Measurements from ENCODE around the gene CYP3A7.
"Not testable (repeated sequence)": the region's sequence is repeated elsewhere in the genome, so short reads cannot be mapped to it uniquely, and the experiment has no call there.

The CYP3A7 gene

DNA sequence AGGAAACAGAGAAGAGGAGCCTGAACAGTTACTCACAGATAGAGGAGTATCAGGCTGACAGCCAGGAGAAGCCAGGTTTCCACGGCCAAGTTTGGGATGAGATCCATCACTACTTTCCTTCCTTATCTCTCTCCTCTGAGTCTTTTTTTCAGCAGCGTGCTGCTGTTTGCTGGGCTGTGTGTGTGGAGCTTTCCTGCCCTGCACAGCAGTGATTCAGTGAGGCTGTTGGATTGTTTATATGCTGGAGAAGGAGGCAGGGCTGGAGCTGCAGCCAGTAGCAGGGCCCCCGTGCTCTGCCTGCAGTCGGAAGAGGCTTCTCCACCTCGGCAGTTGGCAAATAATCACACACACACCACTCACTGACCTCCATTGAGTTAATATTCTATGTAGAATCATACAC, at the start of gene CYP3A7:
Gene CYP3A7, minus strand, starts transcription at position 210 of the 400 bp plus-strand sequence. Its CDS starts 103 bp downstream, at position 107.
- no peak for FAIRE-seq

DNA sequence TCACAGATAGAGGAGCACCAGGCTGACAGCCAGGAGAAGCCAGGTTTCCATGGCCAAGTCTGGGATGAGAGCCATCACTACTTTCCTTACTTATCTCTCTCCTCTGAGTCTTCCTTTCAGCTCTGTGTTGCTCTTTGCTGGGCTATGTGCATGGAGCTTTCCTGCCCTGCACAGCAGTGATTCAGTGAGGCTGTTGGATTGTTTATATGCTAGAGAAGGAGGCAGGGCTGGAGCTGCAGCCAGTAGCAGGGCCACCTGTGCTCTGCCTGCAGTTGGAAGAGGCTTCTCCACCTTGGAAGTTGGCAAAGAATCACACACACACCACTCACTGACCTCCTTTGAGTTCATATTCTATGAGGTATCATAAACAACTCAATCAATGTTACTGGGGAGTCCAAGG, 49.0 kb upstream of the CYP3A7 start, which contains the start of gene CYP3A4:
Gene CYP3A4, minus strand, starts transcription at position 178 of the 400 bp plus-strand sequence. Its CDS starts 103 bp downstream, at position 75.
- FAIRE-seq = no peak

DNA sequence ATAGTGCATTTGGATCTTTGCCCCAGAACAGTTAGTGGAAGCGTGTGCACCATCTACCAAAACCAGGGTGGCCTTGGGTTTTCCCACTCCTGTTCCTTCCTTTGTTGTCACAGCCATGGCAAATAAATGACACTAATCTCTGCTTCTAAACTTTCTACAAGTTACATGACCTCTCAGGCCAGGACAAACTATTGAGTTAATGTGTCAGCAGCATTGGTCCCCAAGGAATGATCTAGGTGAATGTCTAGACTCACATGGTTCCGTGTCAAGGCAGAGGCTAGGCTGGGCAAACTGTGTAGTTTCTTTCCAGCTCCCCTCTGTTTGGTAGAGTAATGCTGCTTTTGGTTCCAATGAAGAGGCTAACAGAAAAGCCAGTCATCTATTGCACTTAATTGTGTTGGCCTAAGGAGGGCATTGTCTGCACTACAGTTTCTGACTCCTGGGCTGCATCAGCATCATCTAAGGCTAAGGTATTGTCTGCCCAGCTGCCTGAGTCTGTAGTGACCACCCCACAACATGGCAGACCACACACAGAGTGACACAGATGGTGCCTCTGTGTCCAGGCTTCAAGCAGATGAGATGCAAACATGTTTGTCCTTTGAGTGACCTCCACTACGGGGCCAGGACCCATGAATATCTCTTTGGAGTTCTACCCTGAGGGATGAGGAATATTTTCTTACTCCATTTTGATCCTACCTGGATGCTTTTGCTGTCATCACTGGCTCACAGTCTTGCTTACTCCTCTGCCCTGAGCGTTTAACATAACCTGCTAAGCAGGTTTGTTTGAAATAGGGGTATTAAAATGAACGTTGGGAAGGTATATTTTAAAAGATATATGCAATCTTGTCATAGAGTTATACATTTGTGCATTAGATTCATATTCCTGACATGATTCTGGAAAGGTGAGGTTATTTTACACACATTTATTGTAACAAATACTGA, 47.3 kb upstream of the CYP3A7 start:
- no peak for FAIRE-seq

DNA sequence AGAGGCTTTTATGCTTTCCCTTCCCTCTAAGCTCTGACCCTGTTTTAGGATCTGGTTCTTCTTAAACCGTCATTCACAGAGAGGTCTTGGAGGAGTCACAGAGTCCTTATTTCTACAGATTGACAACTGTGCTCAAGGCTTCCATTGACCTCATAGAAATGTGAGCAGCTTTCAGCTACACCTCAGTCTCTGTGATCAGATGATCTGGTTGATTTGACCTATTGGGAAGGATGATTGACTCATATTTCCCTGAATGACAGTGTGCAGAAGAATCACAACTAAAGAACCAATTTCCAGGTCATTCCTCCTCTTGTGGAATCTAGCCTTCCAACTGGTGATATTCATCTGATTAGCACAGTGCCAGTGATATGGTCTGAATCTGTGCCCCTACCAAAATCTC, 45.6 kb upstream of the CYP3A7 start:
- no peak for FAIRE-seq

DNA sequence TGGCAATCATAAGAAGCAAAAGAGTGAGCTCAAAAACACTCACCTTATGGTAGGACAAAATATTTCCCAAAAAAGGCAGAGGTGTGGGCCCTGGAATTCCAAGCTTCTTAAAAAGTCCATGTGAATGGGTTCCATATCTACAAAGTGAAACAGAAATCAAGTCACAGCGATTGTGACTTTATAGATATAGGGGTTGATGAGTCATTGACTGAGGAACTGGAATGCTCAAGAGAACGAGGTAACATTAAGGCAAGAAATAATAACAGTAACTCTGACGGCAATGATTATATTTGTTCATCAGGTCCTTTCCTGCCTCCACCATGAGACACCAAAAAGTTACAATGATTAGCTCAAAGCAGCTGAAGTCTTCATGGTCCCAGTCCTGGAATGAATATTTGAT, 45.0 kb upstream of the CYP3A7 start:
- FAIRE-seq = no peak

DNA sequence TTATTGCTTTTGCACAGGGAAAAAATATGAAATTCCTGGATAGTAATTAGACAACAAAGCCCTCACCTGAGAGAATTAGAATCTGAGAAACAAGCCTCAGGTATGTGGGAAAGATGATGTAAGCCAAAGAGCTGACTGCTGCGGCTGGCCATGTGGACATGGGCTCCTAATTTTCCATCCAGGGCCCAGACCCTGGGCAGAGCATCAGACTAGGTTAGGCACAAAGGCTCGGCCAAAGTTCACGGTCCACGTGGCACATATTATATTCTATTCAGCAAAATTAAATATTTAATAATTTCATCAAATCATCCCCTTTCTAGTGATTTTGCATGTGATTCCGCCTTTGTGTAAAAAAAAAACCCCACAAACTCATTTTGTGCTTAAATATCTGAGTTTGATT, 43.9 kb upstream of the CYP3A7 start:
- no peak for FAIRE-seq

DNA sequence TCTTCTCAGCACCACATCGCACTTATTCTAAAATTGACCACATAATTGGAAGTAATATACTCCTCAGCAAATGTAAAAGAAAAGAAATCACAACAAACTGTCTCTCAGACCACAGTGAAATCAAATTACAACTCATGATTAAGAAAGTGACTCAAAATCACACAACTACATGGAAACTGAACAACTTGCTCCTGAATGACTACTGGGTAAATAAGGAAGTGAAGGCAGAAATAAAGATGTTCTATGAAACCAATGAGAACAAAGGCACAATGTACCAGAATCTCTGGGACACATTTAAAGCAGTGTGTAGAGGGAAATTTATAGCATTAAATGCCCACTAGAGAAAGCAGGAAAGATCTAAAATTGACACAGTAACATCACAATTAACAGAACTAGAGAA, 38.4 kb upstream of the CYP3A7 start:
- not testable (repeated sequence) for FAIRE-seq

DNA sequence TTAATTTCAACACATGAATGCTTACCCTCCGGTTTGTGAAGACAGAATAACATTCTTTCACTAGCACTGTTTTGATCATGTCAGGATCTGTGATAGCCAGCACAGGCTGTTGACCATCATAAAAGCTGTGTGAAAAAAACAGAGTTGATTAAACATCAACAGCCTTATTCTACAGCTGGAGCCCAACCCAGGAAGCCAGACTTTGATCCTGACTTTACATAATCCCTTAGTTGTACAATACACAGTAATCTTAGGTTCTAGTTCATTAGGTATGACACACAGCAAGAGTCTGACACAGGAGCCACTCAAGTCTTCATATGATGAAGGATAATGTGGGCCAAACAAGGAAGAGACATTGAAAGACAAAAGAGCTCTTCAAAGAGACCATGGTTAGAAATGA, 37.6 kb upstream of the CYP3A7 start:
- FAIRE-seq = no peak

DNA sequence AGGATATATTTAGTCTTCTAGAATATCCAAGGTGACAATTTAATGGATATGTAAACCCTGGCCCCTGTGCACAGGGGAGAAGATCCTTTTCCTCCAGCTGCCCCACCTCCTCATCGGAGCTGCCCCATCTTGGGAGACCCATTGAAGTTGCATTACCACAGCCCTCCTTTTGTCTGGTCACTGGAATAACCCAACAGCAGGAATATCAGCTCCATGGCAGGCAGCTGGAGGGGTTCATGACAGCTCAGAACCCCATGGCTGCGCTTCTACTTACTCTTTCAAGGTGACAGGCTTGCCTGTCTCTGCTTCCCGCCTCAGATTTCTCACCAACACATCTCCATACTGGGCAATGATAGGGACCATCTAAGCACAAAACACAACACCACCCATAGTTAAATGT, 34.5 kb upstream of the CYP3A7 start:
- not testable (repeated sequence) for FAIRE-seq

DNA sequence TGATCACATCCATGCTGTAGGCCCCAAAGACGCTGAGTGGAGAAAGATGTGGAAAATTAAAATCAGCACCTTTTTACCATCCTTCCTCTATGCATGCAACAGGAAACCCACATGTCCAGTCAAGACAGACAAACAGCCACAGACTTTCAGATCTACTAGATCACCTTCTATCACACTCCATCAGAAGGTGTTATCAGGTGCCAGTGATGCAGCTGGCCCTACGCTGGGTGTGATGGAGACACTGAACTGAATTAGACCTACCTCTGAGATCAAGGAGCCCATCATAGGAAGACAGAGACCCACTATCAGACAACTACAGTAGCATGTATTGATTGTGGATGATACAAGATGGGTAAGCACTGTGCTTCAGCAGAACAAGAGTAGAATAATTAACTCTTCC, 33.5 kb upstream of the CYP3A7 start:
- FAIRE-seq = no peak

DNA sequence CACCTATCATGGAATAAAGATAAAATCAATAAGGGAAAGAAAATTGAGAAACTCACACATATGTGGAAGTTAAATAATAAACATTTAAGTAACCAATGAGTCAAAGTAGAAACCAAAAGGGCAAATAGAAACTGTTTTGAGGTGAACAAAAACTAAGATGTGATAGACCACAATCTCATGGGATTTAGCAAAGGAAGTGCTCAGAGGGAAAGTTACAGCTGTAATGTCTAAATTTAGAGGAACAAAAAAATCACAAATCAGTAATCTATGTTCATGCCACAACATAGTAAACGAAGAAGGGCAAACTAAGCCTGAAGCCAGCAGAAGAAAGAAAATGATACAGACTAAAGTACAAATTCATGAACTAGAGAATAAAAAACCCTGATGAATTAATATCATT, 32.7 kb upstream of the CYP3A7 start:
- FAIRE-seq = no peak

DNA sequence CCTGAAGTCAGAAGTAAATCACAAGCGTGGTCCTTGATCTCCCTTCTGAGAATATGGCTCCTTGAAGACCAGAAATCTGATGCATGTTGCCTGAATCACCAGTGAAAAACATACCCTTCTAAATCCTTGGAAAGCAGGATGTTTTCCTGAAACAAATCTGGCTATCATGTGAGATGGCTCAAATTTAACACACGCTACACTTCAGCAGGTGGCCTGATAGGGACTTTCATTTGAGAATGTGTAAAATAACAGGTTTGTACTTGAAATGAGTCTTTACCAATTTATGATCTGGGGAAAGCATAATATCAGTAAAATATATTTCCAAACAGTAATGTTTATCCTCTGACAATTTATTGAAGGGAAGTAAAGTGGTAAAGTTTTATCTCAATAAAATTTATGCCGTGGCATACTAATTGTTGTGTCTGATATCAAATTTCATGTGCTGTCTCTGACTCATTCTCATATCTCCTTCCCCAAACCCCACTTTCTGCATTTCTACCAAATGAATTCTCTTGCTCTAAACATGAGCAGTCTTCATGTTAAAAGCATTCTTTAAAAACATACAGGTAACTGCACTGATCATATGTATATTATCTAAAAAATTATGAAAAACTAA, 31.6 kb upstream of the CYP3A7 start:
- FAIRE-seq = no peak

DNA sequence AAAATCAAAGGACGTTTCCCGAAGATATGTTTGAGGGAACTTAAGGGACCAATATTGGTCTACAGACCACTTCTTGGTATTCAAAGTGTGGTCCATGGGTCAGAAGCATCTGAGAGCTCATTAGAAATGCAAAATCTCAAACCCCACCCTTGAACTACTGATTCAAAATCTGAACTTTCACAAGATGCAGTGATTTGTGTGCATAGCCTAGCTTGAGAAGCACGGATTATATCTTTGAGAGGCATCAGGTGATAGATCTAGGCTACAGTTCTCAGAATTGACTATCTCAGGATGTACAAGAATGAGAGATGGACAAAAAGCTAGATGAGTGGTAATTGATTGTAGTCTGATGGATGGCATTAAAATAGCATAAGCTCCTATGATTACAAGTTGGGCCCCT, 29.5 kb upstream of the CYP3A7 start:
- no peak for FAIRE-seq

DNA sequence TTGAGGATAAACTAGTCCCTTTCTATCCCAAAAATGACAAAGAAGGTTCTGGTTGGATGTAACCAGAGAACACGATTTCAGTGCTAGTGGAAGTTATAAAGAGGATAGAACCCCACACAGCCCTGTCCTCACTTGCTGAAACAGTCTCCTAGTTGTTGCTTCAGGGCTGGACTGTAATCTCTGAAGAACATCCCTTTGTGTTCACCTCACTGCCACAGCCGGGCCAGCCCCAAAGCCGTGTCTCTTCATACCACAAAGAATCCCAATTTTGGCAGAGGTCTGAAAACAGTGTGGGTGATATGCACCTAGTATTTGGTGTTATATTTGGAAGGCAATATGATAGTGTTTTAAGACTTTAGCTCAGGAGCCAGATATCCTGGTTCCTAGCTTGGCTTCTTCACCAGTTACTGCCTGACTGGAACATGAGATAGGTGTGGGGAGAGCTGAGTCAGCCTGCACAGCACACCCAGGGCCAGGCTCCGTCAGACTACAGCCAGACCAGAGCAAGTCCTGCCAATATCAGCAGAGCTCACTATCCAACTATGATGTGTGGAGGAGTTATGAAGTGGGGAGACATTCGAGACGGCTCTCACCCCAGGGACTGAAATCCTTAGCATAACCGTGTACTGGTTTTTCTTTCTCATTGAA, 27.8 kb upstream of the CYP3A7 start:
- FAIRE-seq = no peak

DNA sequence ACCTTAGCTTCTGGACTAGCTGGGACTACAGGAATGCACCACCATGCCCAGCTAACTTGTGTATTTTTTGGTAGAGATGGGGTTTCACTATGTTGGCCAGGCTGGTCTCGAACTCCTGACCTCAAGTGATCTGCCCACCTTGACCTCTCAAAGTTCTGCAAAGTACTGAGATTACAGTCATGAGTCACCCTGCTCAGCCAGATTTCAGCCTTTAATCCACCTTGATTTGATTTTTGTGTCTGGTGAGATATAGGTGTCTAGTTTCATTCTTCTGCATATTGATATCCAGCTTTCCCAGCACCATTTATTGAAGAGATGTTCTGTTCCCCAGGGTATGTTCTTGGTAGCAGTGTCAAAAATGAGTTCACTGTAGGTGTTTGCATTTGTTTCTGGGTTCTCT, 20.1 kb upstream of the CYP3A7 start:
- no peak for FAIRE-seq

DNA sequence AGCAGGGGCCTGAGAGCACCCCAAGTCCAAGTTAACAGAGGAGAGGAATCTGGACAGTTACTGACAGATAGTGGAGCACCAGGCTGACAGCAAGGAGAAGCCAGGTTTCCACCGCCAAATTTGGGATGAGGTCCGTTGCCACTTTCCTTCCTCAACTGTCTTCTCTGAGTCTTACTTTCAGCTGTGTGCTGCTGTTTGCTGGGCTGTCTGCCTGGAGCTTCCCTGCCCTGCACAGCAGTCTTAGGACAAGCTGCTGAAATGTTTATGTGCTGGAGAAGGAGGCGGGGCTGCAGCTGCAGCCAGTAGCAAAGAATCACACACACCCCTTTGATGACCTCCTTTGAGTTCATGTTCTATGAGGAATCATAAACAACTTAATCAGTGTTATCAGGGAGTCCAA, 17.4 kb upstream of the CYP3A7 start:
- FAIRE-seq = no peak

DNA sequence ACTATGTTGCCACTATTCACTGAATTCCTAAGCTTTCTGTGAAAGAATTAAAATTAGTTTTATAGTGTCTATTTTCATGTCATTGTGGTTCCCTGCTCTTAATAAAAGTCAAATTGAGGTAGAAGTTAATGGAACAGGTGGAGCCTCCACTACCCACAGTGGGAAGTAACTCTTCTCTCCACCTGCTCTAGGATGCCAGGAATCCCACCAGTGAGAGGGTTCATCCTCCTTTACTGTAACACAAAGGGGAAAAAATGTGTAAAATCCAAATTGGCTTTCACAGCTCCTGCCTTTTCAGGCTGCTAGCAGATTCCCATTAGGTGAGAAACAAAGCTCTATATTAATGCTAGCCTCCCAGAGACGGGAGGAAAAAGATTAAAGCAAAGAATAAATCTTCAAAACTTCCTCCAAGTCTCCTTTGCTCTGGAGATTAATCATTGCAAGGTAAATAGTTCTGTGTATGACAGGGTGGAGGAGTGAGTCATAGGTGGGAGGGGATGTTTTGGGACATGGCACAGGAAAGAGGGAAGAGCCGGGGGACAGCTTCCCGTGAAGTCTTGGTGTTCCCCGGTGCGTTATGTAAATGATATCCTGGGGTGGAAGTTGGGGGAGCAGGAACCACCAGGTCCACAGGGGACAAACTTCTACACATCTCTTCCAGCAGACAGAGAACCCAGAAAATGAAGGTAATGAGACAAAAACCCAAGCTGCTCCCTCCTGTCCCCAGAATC, 16.5 kb upstream of the CYP3A7 start:
- not testable (repeated sequence) for FAIRE-seq

DNA sequence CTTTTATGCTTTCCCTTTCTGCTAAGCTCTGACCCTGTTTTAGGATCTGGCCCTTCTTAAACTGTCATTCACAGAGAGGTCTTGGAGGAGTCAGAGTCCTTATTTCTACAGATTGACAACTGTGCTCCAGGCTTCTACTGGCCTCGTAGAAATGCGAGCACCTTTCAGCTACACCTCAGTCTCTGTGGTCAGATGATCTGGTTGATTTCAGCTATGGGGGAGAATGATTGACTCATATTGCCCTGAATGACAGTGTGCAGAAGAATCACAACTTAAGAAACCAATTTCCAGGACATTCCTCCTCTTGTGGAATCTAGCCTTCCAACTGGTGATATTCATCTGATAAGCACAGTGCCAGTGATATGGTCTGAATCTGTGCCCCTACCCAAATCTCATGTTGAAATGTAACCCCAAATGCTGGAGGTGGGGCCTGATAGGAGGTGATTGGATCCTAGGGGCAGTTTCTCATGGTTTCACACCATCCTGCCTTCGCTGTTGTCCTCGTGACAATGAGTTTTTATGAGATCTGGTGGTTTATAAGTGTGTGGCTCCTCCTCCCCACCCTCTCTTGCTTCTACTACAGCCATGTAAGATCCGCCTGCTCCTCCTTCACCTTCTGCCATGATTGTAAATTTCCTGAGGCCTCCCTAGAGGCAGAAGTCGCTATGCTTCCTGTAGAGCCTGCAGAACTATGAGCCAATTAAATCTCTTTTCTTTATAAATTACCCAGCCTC, 14.0 kb upstream of the CYP3A7 start:
- no peak for FAIRE-seq

DNA sequence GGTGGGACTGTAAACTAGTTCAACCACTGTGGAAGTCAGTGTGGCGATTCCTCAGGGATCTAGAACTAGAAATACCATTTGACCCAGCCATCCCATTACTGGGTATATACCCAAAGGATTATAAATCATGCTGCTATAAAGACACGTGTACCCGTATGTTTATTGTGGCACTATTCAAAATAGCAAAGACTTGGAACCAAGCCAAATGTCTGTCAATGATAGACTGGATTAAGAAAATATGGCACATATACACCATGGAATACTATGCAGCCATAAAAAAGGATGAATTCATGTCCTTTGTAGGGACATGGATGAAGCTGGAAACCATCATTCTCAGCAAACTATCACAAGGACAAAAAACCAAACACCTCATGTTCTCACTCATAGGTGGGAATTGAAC, 11.9 kb upstream of the CYP3A7 start:
- not testable (repeated sequence) for FAIRE-seq

DNA sequence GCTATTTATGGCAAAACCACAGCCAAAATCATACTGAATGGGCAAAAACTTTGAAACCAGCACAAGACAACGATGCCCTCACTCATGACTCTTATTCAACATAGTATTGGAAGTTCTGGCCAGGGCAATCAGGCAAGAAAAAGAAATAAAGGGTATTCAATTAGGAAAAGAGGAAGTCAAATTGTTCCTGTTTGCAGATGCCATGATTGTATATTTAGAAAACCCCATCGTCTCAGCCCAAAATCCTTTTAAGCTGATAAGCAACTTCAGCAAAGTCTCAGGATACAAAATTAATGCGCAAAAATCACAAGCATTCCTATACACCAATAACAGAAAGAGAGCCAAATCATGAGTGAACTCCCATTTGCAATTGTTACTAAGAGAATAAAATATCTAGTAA, 10.4 kb upstream of the CYP3A7 start:
- FAIRE-seq = not testable (repeated sequence)

DNA sequence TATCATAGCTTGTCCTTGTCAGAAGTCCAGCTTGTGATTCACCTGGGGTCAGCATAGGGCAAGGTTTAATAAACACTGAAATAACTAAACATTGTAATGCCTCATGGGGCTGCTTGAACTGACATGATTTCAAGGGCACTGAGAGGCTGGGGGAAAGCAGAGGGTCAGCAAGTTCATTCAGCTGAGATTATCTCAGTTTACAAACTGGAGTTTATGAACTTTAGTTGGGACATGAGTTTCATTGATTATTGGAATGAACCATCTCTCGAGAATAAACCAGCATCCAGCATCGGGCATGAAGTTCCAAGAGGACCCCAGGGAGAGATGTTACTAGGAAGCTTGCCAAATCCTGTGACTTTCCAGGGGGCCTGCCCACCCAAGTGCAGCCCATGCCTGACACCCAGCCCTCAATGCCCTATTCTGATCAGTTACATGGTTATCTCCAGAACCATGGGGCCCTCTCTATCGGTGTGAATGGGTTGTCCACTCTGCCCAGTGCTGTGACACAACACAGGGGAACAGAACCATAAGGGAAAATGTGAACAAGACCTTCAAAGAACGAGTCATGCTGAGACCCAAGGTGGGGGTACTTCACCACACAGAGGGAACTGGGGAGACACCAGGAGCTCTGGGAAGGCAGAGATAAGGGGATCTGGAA, 7.9 kb upstream of the CYP3A7 start:
- no peak for FAIRE-seq

DNA sequence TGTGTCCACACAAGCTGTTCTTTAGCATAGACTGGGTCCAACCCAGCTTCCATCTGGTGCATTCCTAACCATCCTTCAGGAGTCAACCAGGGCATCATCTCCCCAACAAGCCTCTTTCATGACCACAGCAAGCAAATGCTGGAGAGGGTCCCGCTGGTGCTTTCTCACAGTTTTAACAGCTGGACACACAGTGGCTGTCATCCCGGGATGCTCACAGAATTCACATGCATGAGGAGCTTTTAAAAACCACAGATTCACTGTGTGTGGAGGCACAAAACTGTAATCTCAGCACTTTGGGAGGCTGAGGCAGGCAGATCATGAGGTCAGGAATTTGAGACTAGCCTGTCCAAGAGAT, 6.4 kb upstream of the CYP3A7 start:
- FAIRE-seq = no peak
